ENCODE measurements around the gene PPP1R12B.
A peak's percentile ranks its signal among the peaks of the same experiment; 100 is the strongest.
"Not testable (repeated sequence)": the region's sequence is repeated elsewhere in the genome, so short reads cannot be mapped to it uniquely, and the experiment has no call there.

Gene PPP1R12B

GRCh38 chr1:202438393-202439174, 90.1 kb downstream of the PPP1R12B start:
- Histone ChIP-seq H3K4me1 (no peaks in the 10 kb centered on the region), H3K9me3 (no peaks in the 10 kb centered on the region), H3K27ac (no peak overlapping the region), H3K4me3 (no peak overlapping the region), H3K27me3 (no peaks in the 10 kb centered on the region), H3K36me3 (peaks cover 47 to 84% (median 56%) of the 10 kb centered on the region in 3 donors)
- DNase-seq: no peak
- intact Hi-C loops (cut with DNase I; ENCODE audit: low total_unique reads): no loop called here
- TF ChIP-seq CTCF (IDR thresholded peaks at IDR 0.05): no peak

DNA sequence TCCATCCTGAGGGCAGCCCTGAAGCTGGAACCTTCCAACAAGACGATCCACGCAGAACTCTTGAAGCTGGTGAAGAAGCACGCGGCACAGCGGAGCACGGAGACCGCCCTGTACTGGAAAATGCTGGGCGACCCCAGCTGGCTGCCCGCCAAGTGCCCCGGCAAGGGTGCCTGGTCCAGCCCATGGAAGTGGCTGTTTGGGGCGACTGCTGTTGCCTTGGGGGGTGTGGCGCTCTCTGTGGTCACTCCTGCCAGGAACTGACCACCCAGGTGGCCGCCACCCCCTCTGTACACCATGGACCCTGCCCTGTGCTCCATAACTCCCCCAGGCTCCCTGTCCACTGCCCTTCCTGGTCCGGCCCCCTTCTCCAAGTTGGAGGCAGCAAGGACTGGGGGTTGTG, 90.8 kb downstream of the PPP1R12B start:
- no peak overlapping the region for H3K4me3 ChIP-seq
- no peaks in the 10 kb centered on the region for H3K9me3 ChIP-seq
- no peaks in the 10 kb centered on the region for H3K4me1 ChIP-seq
- TF ChIP-seq CTCF (IDR thresholded peaks at IDR 0.05): no peak
- peaks cover 42 to 81% (median 56%) of the 10 kb centered on the region in 3 donors for H3K36me3 ChIP-seq
- no peak overlapping the region for H3K27ac ChIP-seq
- H3K27me3 ChIP-seq: no peaks in the 10 kb centered on the region
- DNase-seq: no peak
- intact Hi-C loops (cut with DNase I; ENCODE audit: low total_unique reads): no loop called here

DNA sequence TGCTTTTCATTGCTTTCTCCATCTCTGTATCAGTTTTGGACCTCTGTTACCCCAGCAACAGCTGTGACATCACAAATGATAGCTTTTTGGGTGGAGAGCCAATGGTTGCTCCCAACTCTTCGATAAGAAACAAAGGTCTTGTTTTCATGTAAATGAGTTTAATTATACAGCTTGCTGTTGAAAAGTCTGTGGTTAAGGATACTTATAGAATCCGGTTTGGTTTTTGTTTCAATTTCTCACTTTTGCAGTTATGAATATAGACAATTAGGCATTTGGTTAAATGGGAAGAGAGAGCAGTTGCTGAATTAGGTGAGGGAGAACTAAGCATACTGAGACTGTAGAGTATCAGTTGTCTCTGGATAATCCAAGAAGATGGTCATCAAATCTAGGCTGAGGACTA, 99.6 kb downstream of the PPP1R12B start:
- H3K4me3 ChIP-seq; intact Hi-C loops (cut with DNase I; ENCODE audit: low total_unique reads); H3K9me3 ChIP-seq; H3K4me1 ChIP-seq; H3K27ac ChIP-seq; DNase-seq; H3K27me3 ChIP-seq: not testable (repeated sequence)
- H3K36me3 ChIP-seq: peaks cover 16 to 37% (median 32%) of the 10 kb centered on the region in 3 donors

DNA sequence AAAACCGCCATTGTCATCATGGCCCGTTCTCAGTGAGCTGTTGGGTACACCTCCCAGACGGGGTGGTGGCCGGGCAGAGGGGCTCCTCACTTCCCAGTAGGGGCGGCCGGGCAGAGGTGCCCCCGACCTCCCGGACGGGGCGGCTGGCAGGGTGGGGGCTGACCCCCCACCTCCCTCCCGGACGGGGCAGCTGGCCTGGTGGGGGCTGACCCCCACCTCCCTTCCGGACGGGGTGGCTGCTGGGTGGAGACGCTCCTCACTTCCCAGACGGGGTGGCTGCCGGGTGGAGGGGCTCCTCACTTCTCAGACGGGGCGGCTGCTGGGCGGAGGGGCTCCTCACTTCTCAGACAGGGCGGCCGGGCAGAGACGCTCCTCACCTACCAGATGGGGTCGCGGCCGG, 103.1 kb downstream of the PPP1R12B start:
- H3K4me3 ChIP-seq; intact Hi-C loops (cut with DNase I; ENCODE audit: low total_unique reads): not testable (repeated sequence)

DNA sequence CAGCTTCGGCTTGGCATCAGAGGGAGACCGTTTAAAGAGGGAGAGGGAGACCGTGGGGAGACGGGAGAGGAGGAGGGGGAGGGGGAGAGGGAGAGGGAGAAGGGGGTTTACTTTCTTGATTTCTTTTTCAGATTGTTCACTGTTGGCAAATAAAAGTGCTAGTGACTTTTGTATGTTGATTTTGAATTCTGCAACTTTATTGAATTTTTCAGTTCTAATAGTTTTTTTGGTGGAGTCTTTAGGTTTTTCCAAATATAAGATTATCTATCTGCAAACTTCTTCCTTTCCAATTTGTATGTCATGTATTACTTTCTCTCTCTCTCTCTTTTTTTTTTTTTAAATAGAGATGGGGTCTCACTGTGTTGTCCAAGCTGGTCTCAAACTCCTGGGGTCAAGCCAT, 104.0 kb downstream of the PPP1R12B start:
- Histone ChIP-seq H3K36me3 (peaks cover 16 to 35% (median 21%) of the 10 kb centered on the region in 3 donors), H3K4me3 (no peak overlapping the region), H3K27me3 (no peaks in the 10 kb centered on the region), H3K4me1 (no peaks in the 10 kb centered on the region), H3K9me3 (no peaks in the 10 kb centered on the region), H3K27ac (no peak overlapping the region)
- no peak for TF ChIP-seq CTCF (IDR thresholded peaks at IDR 0.05)
- intact Hi-C loops (cut with DNase I; ENCODE audit: low total_unique reads): no loop called here
- no peak for DNase-seq

More for the DNA sequence above, 103.1 kb downstream of the PPP1R12B start:
- not testable (repeated sequence) for DNase-seq, H3K9me3 ChIP-seq, H3K4me1 ChIP-seq, H3K27ac ChIP-seq, H3K27me3 ChIP-seq
- H3K36me3 ChIP-seq: peaks cover 16 to 35% (median 21%) of the 10 kb centered on the region in 3 donors

- intact Hi-C loops (cut with DNase I; ENCODE audit: low total_unique reads); H3K4me3 ChIP-seq; H3K9me3 ChIP-seq; H3K27me3 ChIP-seq; H3K27ac ChIP-seq; DNase-seq: not testable (repeated sequence)
- peaks cover 0 to 13% (median 7%) of the 10 kb centered on the region in 4 donors for H3K4me1 ChIP-seq
- peaks cover 0 to 10% (median 0%) of the 10 kb centered on the region in 3 donors for H3K36me3 ChIP-seq
Observed at GRCh38 chr1:202456372-202457169, 108.1 kb downstream of the PPP1R12B start.

GRCh38 chr1:202458651-202459050, 110.2 kb downstream of the PPP1R12B start:
- H3K4me3 ChIP-seq; DNase-seq; intact Hi-C loops (cut with DNase I; ENCODE audit: low total_unique reads); H3K27me3 ChIP-seq; H3K9me3 ChIP-seq; H3K27ac ChIP-seq: not testable (repeated sequence)
- Histone ChIP-seq H3K36me3 (peaks cover 0 to 10% (median 0%) of the 10 kb centered on the region in 3 donors), H3K4me1 (peaks cover 0 to 13% (median 7%) of the 10 kb centered on the region in 4 donors)

DNA sequence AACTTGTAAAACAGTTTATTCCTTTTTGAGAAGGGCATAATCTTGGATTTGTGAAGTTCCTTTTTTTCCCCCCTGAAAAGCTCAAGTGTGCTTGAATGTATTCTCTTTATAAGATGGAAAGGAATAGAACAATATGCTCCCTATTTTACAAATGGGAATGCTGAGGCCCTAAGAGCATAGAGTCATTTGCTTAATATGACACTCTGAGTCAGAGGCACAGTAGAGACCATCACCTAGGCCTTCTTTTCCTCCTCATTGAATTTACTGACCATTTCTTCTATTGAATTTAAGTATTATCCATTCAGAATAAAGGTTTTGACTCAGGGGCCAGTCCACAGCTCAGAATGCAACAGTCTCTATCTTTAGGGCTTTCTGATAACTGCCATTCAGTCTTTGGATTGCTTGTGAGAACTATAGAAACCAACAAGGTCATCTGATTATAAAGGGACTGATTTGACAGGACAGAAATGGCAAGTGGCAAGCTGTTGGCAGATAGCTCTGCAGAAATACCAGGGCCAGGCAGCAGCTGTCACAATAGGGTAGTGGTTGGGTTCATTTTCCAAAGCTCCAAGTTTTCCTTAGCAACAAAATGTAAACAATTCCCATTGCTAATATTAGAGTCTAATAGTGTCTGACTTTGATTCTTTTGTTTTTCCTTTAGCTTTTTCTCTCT, 111.1 kb downstream of the PPP1R12B start:
- intact Hi-C loops (cut with DNase I; ENCODE audit: low total_unique reads): loop anchor here (5.0 kb wide), 1 partner anchor 258 kb away; no protein-coding TSS in a partner anchor

GRCh38 chr1:202460143-202460495, 111.6 kb downstream of the PPP1R12B start:
- intact Hi-C loops (cut with DNase I; ENCODE audit: low total_unique reads): loop anchor here (5.0 kb wide), 1 partner anchor 257 kb away; no protein-coding TSS in a partner anchor

More for the DNA sequence above, 111.1 kb downstream of the PPP1R12B start:
- not testable (repeated sequence) for H3K4me3 ChIP-seq, DNase-seq, H3K27me3 ChIP-seq, H3K9me3 ChIP-seq, H3K36me3 ChIP-seq
- peaks cover 0 to 16% (median 7%) of the 10 kb centered on the region in 4 donors for H3K4me1 ChIP-seq
- peak overlapping the region in 1 of 2 donors; percentile 1 for H3K27ac ChIP-seq

More at GRCh38 chr1:202460143-202460495, 111.6 kb downstream of the PPP1R12B start:
- Histone ChIP-seq H3K4me1 (peaks cover 0 to 21% (median 7%) of the 10 kb centered on the region in 4 donors), H3K27ac (peak overlapping the region in 1 of 2 donors; percentile 1)
- H3K27me3 ChIP-seq, DNase-seq, H3K36me3 ChIP-seq, H3K9me3 ChIP-seq, H3K4me3 ChIP-seq: not testable (repeated sequence)

Data from tibial artery (tissue), 4 donors.